Hair follicular keratinocyte (primary cell): ENCODE data around the gene GCK. TPM values are rescaled to one million over a fixed set of nuclear protein-coding genes. Genes with fewer than 3 reads are reported as not detected.

ENCODE experiments used
- total RNA-seq: library from RNA; depleted of rRNA; stranded (reverse); fragments of >200 nt; gene quantifications from 2 replicates; pipeline ENCODE4 v1.2.3, GENCODE V29; 2015

GCK gene
- 0.34 TPM in 1 of 2 replicates, not detected in the other for total RNA-seq

GRCh38 chr7:44189286-44189992 is at the start of gene GCK:
GCK (minus strand) TSS chr7:44189439; CDS start chr7:44188953, 486 bp downstream.

GRCh38 chr7:44200699-44201461 is 11.6 kb upstream of the GCK start, which contains the start of gene YKT6:
YKT6 (plus strand) TSS chr7:44200978; CDS start chr7:44201136, 158 bp downstream.

GRCh38 chr7:44141221-44141850 is 47.9 kb downstream of the GCK start, which contains the start of gene MYL7:
MYL7 (minus strand) TSS chr7:44141332; CDS start chr7:44141305, 27 bp downstream.

GRCh38 chr7:44123190-44124003 is 65.8 kb downstream of the GCK start, which contains the start of gene POLD2:
POLD2 (minus strand) TSS chr7:44123548; CDS start chr7:44122053, 1,495 bp downstream.

GRCh38 chr7:44103923-44104859 is 85.0 kb downstream of the GCK start, which contains the start of gene AEBP1:
AEBP1 (plus strand) TSS chr7:44104345; CDS start chr7:44104666, 321 bp downstream.

Other genes starting within 250 kb of the GCK start
- gene SPDYE1, start 191.5 kb downstream of the GCK start, total RNA-seq: not detected in 2 replicates
- gene DBNL, start 144.7 kb downstream of the GCK start, total RNA-seq: 152 and 167 TPM in 2 replicates
- gene PGAM2, start 123.9 kb downstream of the GCK start, total RNA-seq: not detected in 2 replicates
- 9.3 and 11.4 TPM in 2 replicates for gene POLM, start 106.9 kb downstream of the GCK start, total RNA-seq
- 6.6 and 9.7 TPM in 2 replicates for gene AEBP1, start 85.1 kb downstream of the GCK start, total RNA-seq
- 90.9 and 146 TPM in 2 replicates for gene POLD2, start 65.9 kb downstream of the GCK start, total RNA-seq
- gene MYL7, start 48.1 kb downstream of the GCK start, total RNA-seq: not detected in 2 replicates
- 96.5 and 114 TPM in 2 replicates for gene YKT6, start 11.5 kb upstream of the GCK start, total RNA-seq
- 0.04 and 0.47 TPM in 2 replicates for gene CAMK2B, start 136.2 kb upstream of the GCK start, total RNA-seq